Activated T-helper 1 cell treated with anti-CD3 and anti-CD28 coated beads, Interleukin-12 subunit alpha, Interleukin-12 subunit beta, Interleukin-2, Interleukin-4 antibody, amounts not matched to agents 30 ng/mL and 10 ng/mL and 1 ng/mL, durations not matched to agents 14 hours and 24 hours and 36 hours (primary cell): ENCODE measurements around the gene REPS2. TPM values are rescaled to one million over a fixed set of nuclear protein-coding genes. Genes with fewer than 3 reads are reported as not detected.

Experiments used
- DNase-seq: peaks from one replicate; pipeline ENCODE4 v3.0.0; 2021; ENCODE audit warnings: low spot score
- H3K27ac Mint-ChIP-seq: one replicate; pipeline ENCODE4 v1.8.0; 2021; ENCODE audit warnings: mild to moderate bottlenecking, mixed read lengths
- H3K27me3 Mint-ChIP-seq: one replicate; pipeline ENCODE4 v1.8.0; 2022; ENCODE audit warnings: mild to moderate bottlenecking, moderate library complexity, mixed read lengths; ENCODE audit not compliant: insufficient read depth
- H3K36me3 Mint-ChIP-seq: one replicate; pipeline ENCODE4 v1.8.0; 2021; ENCODE audit warnings: low read depth, mixed read lengths
- H3K4me1 Mint-ChIP-seq: one replicate; pipeline ENCODE4 v1.8.0; 2021; ENCODE audit warnings: low read depth, mixed read lengths
- H3K4me3 Mint-ChIP-seq: one replicate; pipeline ENCODE4 v1.8.0; 2021; ENCODE audit warnings: mild to moderate bottlenecking, moderate library complexity, mixed read lengths
- H3K9me3 Mint-ChIP-seq: one replicate; pipeline ENCODE4 v1.8.0; 2021; ENCODE audit warnings: mixed read lengths
- intact Hi-C: fragments of 100-400 bp; cut with micrococcal nuclease; formaldehyde crosslinking; loops from one replicate; pipeline ENCODE4 v1.15.1; 2024
- total RNA-seq: library from RNA; stranded (reverse); gene quantifications from 2 replicates; pipeline ENCODE4 v1.2.3, GENCODE V29; 2022

REPS2 gene
- total RNA-seq, 1 donor from 2014 or later: not detected

GRCh38 chrX:17035111-17035510, 88.7 kb downstream of the REPS2 start:
- H3K36me3 Mint-ChIP-seq: no peaks in the 10 kb centered on the region
- H3K27ac Mint-ChIP-seq: no peak overlapping the region
- no peaks in the 10 kb centered on the region for H3K4me1 Mint-ChIP-seq
- no peaks in the 10 kb centered on the region for H3K9me3 Mint-ChIP-seq
- H3K4me3 Mint-ChIP-seq: no peak overlapping the region
- DNase-seq: no peak
- H3K27me3 Mint-ChIP-seq: no peaks in the 10 kb centered on the region
- intact Hi-C loops: no loop called here

- no peak for DNase-seq
Observed at GRCh38 chrX:17036171-17036961, 89.9 kb downstream of the REPS2 start.

GRCh38 chrX:17038277-17038676, 91.8 kb downstream of the REPS2 start:
- intact Hi-C loops: no loop called here
- H3K4me3 Mint-ChIP-seq: no peak overlapping the region
- no peaks in the 10 kb centered on the region for H3K9me3 Mint-ChIP-seq
- no peak for DNase-seq
- no peak overlapping the region for H3K27ac Mint-ChIP-seq
- H3K27me3 Mint-ChIP-seq: no peaks in the 10 kb centered on the region
- no peaks in the 10 kb centered on the region for H3K36me3 Mint-ChIP-seq
- no peaks in the 10 kb centered on the region for H3K4me1 Mint-ChIP-seq

More at GRCh38 chrX:17036171-17036961, 89.9 kb downstream of the REPS2 start:
- no peaks in the 10 kb centered on the region for H3K36me3 Mint-ChIP-seq
- H3K9me3 Mint-ChIP-seq: no peaks in the 10 kb centered on the region
- no peaks in the 10 kb centered on the region for H3K4me1 Mint-ChIP-seq
- no peak overlapping the region for H3K4me3 Mint-ChIP-seq
- no peaks in the 10 kb centered on the region for H3K27me3 Mint-ChIP-seq
- intact Hi-C loops: no loop called here
- no peak overlapping the region for H3K27ac Mint-ChIP-seq

- H3K27me3 Mint-ChIP-seq: no peaks in the 10 kb centered on the region
- H3K9me3 Mint-ChIP-seq: no peaks in the 10 kb centered on the region
- no peaks in the 10 kb centered on the region for H3K36me3 Mint-ChIP-seq
- no peaks in the 10 kb centered on the region for H3K4me1 Mint-ChIP-seq
- intact Hi-C loops: no loop called here
- H3K4me3 Mint-ChIP-seq: no peak overlapping the region
- DNase-seq: no peak
- no peak overlapping the region for H3K27ac Mint-ChIP-seq
Observed at GRCh38 chrX:17038681-17039161, 92.3 kb downstream of the REPS2 start.

- intact Hi-C loops: no loop called here
- Mint-ChIP-seq H3K36me3 (no peaks in the 10 kb centered on the region), H3K27me3 (no peaks in the 10 kb centered on the region), H3K4me3 (no peak overlapping the region), H3K4me1 (no peaks in the 10 kb centered on the region), H3K9me3 (no peaks in the 10 kb centered on the region), H3K27ac (no peak overlapping the region)
- no peak for DNase-seq
Observed at GRCh38 chrX:17039826-17040225, 93.4 kb downstream of the REPS2 start.

GRCh38 chrX:17040711-17041110, 94.3 kb downstream of the REPS2 start:
- Mint-ChIP-seq H3K4me1 (no peaks in the 10 kb centered on the region), H3K36me3 (no peaks in the 10 kb centered on the region), H3K27ac (no peak overlapping the region), H3K9me3 (no peaks in the 10 kb centered on the region), H3K4me3 (no peak overlapping the region), H3K27me3 (no peaks in the 10 kb centered on the region)
- intact Hi-C loops: no loop called here
- no peak for DNase-seq

GRCh38 chrX:17042037-17042436, 95.6 kb downstream of the REPS2 start:
- no peaks in the 10 kb centered on the region for H3K9me3 Mint-ChIP-seq
- no peaks in the 10 kb centered on the region for H3K27me3 Mint-ChIP-seq
- no peak overlapping the region for H3K4me3 Mint-ChIP-seq
- DNase-seq: no peak
- H3K4me1 Mint-ChIP-seq: no peaks in the 10 kb centered on the region
- H3K36me3 Mint-ChIP-seq: no peaks in the 10 kb centered on the region
- H3K27ac Mint-ChIP-seq: no peak overlapping the region
- intact Hi-C loops: no loop called here

DNA sequence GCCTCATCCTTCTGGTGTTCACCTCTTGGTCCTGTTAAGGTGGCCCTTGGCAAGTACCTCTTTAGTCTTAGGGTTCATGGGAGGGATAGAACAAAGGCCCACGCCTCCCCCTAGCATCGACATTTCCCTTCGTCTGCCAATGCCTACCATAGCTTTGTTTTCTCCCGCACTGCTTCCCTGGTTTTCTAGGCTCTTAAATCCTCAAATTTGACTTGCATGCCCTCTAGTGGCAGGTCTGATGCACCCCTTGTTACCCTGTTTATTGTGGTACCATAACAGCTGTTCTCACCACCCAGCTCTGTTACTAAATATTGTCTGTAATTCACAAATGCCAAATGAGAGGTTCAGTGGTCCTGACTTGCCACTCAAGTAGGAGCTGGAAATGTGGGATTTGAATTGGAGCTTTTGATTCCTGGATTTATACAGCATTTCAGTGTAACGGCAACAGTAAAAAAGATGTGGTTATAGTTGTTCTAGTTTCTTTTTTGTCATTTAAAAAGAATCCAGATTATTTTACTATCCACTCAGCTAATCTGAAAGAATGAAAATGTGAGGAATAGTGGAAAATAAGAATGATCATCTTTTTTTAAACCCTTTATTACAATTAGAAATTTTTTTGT, 100.1 kb downstream of the REPS2 start:
- Mint-ChIP-seq H3K27ac (no peak overlapping the region), H3K9me3 (no peaks in the 10 kb centered on the region), H3K4me1 (no peaks in the 10 kb centered on the region), H3K4me3 (no peak overlapping the region), H3K27me3 (peaks cover 1% of the 10 kb centered on the region), H3K36me3 (no peaks in the 10 kb centered on the region)
- intact Hi-C loops: loop anchor here (1.0 kb wide), 1 partner anchor 163 kb away; no protein-coding TSS in a partner anchor
- no peak for DNase-seq

GRCh38 chrX:17047224-17047623, 100.8 kb downstream of the REPS2 start:
- intact Hi-C loops: no loop called here
- Mint-ChIP-seq H3K27ac (no peak overlapping the region), H3K27me3 (peaks cover 1% of the 10 kb centered on the region), H3K4me3 (no peak overlapping the region), H3K36me3 (no peaks in the 10 kb centered on the region), H3K9me3 (no peaks in the 10 kb centered on the region), H3K4me1 (no peaks in the 10 kb centered on the region)
- no peak for DNase-seq

DNA sequence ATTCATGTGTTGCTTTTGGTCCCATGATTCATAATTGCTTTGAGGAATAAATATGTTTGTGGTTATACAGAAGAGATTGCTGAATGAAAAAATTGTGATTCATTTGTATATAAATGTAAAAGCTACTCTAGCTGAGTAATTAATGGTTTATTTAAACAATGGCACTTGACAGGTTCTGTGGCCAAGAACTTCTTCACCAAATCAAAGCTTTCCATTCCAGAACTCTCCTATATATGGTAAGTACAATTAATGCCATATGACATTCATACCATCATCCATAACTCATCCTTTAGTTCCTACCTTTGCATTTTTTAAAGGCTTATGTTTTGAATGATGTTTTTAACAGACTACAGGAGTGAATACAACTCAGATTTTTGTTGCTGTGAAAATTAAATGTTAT, 105.8 kb downstream of the REPS2 start:
- no peaks in the 10 kb centered on the region for H3K9me3 Mint-ChIP-seq
- H3K4me3 Mint-ChIP-seq: no peak overlapping the region
- no peak overlapping the region for H3K27ac Mint-ChIP-seq
- H3K27me3 Mint-ChIP-seq: peaks cover 1% of the 10 kb centered on the region
- H3K36me3 Mint-ChIP-seq: no peaks in the 10 kb centered on the region
- H3K4me1 Mint-ChIP-seq: no peaks in the 10 kb centered on the region
- intact Hi-C loops: no loop called here
- DNase-seq: no peak

GRCh38 chrX:17052793-17053192, 106.3 kb downstream of the REPS2 start:
- H3K36me3 Mint-ChIP-seq: no peaks in the 10 kb centered on the region
- intact Hi-C loops: no loop called here
- no peaks in the 10 kb centered on the region for H3K4me1 Mint-ChIP-seq
- H3K27ac Mint-ChIP-seq: no peak overlapping the region
- no peak overlapping the region for H3K4me3 Mint-ChIP-seq
- peaks cover 1% of the 10 kb centered on the region for H3K27me3 Mint-ChIP-seq
- no peak for DNase-seq
- H3K9me3 Mint-ChIP-seq: no peaks in the 10 kb centered on the region

GRCh38 chrX:17053502-17053901, 107.0 kb downstream of the REPS2 start:
- no peak overlapping the region for H3K4me3 Mint-ChIP-seq
- H3K27ac Mint-ChIP-seq: no peak overlapping the region
- peaks cover under 1% of the 10 kb centered on the region for H3K27me3 Mint-ChIP-seq
- H3K9me3 Mint-ChIP-seq: no peaks in the 10 kb centered on the region
- H3K36me3 Mint-ChIP-seq: no peaks in the 10 kb centered on the region
- H3K4me1 Mint-ChIP-seq: no peaks in the 10 kb centered on the region
- intact Hi-C loops: no loop called here
- no peak for DNase-seq

- intact Hi-C loops: no loop called here
- Mint-ChIP-seq H3K4me1 (no peaks in the 10 kb centered on the region), H3K36me3 (no peaks in the 10 kb centered on the region), H3K27me3 (no peaks in the 10 kb centered on the region), H3K4me3 (no peak overlapping the region), H3K9me3 (no peaks in the 10 kb centered on the region), H3K27ac (no peak overlapping the region)
- no peak for DNase-seq
Observed at GRCh38 chrX:17056868-17057608, 110.6 kb downstream of the REPS2 start.
